ENCODE measurements around the gene MPL.

MPL gene

GRCh38 chr1:43324810-43325209 is 12.8 kb upstream of the MPL start:
- no peaks in the 10 kb centered on the region for H3K27me3 ChIP-seq (replicated peaks)
- no peaks in the 10 kb centered on the region for H3K36me3 ChIP-seq (replicated peaks)
- no peak overlapping the region for H3K4me3 ChIP-seq (ENCODE audit: low read depth, low read length)
- no peak for DNase-seq
- TF ChIP-seq CTCF (IDR thresholded peaks at IDR 0.05; ENCODE audit: low read depth, low read length, missing control alignments): no peak
- in situ Hi-C loops (cut with HindIII; ENCODE audit: low pct_ligation_motif_present, low sequenced_read_pairs): no loop called here
- no peak overlapping the region for H3K27ac ChIP-seq

DNA sequence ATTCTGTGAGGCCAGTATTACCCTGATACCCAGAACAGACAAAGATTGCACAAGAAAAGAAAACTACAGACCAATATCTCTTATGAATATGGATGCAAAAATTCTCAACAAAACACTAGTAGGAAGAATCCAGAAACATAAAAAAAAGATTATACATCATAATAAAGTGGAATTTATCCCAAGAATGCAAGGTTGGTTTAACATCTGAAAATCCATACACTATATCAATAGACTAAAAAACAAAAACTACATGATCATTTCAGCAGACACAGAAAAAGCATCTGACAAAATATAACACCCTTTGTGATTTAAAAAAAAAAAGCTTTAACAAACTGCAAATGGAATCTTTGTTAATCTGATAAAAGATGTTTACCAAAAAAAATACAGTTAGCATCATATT is 12.2 kb upstream of the MPL start:
- TF ChIP-seq CTCF (IDR thresholded peaks at IDR 0.05; ENCODE audit: low read depth, low read length, missing control alignments): no peak
- Histone ChIP-seq H3K4me3 (ENCODE audit: low read depth, low read length) (no peak overlapping the region), H3K36me3 (replicated peaks) (no peaks in the 10 kb centered on the region), H3K27me3 (replicated peaks) (no peaks in the 10 kb centered on the region), H3K27ac (no peak overlapping the region)
- in situ Hi-C loops (cut with HindIII; ENCODE audit: low pct_ligation_motif_present, low sequenced_read_pairs): no loop called here
- DNase-seq: no peak

- in situ Hi-C loops (cut with HindIII; ENCODE audit: low pct_ligation_motif_present, low sequenced_read_pairs): no loop called here
- no peak for DNase-seq
- no peak for TF ChIP-seq CTCF (IDR thresholded peaks at IDR 0.05; ENCODE audit: low read depth, low read length, missing control alignments)
These were observed 9.9 kb upstream of the MPL start for GRCh38 chr1:43327549-43328292.

GRCh38 chr1:43329995-43330751 is 7.4 kb upstream of the MPL start:
- Histone ChIP-seq H3K27me3 (replicated peaks) (no peaks in the 10 kb centered on the region), H3K36me3 (replicated peaks) (no peaks in the 10 kb centered on the region), H3K27ac (peak overlapping the region; percentile 2), H3K4me3 (ENCODE audit: low read depth, low read length) (no peak overlapping the region)
- DNase-seq: peak; percentile 89
- TF ChIP-seq CTCF (IDR thresholded peaks at IDR 0.05; ENCODE audit: low read depth, low read length, missing control alignments): no peak
- in situ Hi-C loops (cut with HindIII; ENCODE audit: low pct_ligation_motif_present, low sequenced_read_pairs): no loop called here

More at GRCh38 chr1:43327549-43328292, 9.9 kb upstream of the MPL start:
- Histone ChIP-seq H3K27ac (no peak overlapping the region), H3K36me3 (replicated peaks) (no peaks in the 10 kb centered on the region), H3K27me3 (replicated peaks) (no peaks in the 10 kb centered on the region), H3K4me3 (ENCODE audit: low read depth, low read length) (no peak overlapping the region)

GRCh38 chr1:43331688-43332087 is 5.9 kb upstream of the MPL start:
- no peak overlapping the region for H3K4me3 ChIP-seq (ENCODE audit: low read depth, low read length)
- in situ Hi-C loops (cut with HindIII; ENCODE audit: low pct_ligation_motif_present, low sequenced_read_pairs): no loop called here
- H3K36me3 ChIP-seq (replicated peaks): no peaks in the 10 kb centered on the region
- TF ChIP-seq CTCF (IDR thresholded peaks at IDR 0.05; ENCODE audit: low read depth, low read length, missing control alignments): no peak
- H3K27ac ChIP-seq: no peak overlapping the region
- DNase-seq: no peak
- H3K27me3 ChIP-seq (replicated peaks): no peaks in the 10 kb centered on the region

Measured in brain microvascular endothelial cell (primary cell).